Measurements from ENCODE around the gene MIPEP.

The MIPEP gene

GRCh38 chr13:23754997-23755396, 134.2 kb downstream of the MIPEP start:
- Histone ChIP-seq H4K20me1 (ENCODE audit: insufficient read depth) (no peaks in the 10 kb centered on the region), H3K79me2 (ENCODE audit: insufficient read depth, low read depth) (no peaks in the 10 kb centered on the region), H3K36me3 (ENCODE audit: insufficient read depth) (no peaks in the 10 kb centered on the region), H3K9ac (no peak overlapping the region), H3K27me3 (ENCODE audit: insufficient read depth, low read depth) (no peaks in the 10 kb centered on the region), H3K4me2 (peak overlapping the region; percentile 99; the same call in 1 of the 2 replicates), H2AFZ (ENCODE audit: low read depth) (no peak overlapping the region), H3K4me1 (ENCODE audit: low read depth, poor library complexity, severe bottlenecking) (peaks cover 62% of the 10 kb centered on the region), H3K27ac (peak overlapping the region; percentile 98; the same call in 1 of the 2 replicates), H3K4me3 (IDR thresholded peaks at IDR 0.05; ENCODE audit: insufficient read depth, low read depth, low read length) (no peak overlapping the region)
- TF ChIP-seq CTCF (conservative IDR thresholded peaks at IDR 0.05; ENCODE audit: low read depth, low read length) = no peak

- H3K4me2 ChIP-seq = peak overlapping the region; percentile 99
- H3K79me2 ChIP-seq (ENCODE audit: insufficient read depth, low read depth) = no peaks in the 10 kb centered on the region
- no peaks in the 10 kb centered on the region for H3K36me3 ChIP-seq (ENCODE audit: insufficient read depth)
- H3K4me1 ChIP-seq (ENCODE audit: low read depth, poor library complexity, severe bottlenecking) = peaks cover 67% of the 10 kb centered on the region
- H3K27me3 ChIP-seq (ENCODE audit: insufficient read depth, low read depth) = no peaks in the 10 kb centered on the region
- H2AFZ ChIP-seq (ENCODE audit: low read depth) = no peak overlapping the region
- no peak overlapping the region for H3K4me3 ChIP-seq (IDR thresholded peaks at IDR 0.05; ENCODE audit: insufficient read depth, low read depth, low read length)
- no peak for TF ChIP-seq CTCF (conservative IDR thresholded peaks at IDR 0.05; ENCODE audit: low read depth, low read length)
- no peak overlapping the region for H3K9ac ChIP-seq
- no peaks in the 10 kb centered on the region for H4K20me1 ChIP-seq (ENCODE audit: insufficient read depth)
- H3K27ac ChIP-seq = peak overlapping the region; percentile 98
Measured at GRCh38 chr13:23754506-23754905, 134.7 kb downstream of the MIPEP start.

GRCh38 chr13:23753458-23753857, 135.7 kb downstream of the MIPEP start:
- Histone ChIP-seq H3K36me3 (ENCODE audit: insufficient read depth) (no peaks in the 10 kb centered on the region), H3K4me3 (IDR thresholded peaks at IDR 0.05; ENCODE audit: insufficient read depth, low read depth, low read length) (no peak overlapping the region), H3K27ac (peak overlapping the region; percentile 98), H3K27me3 (ENCODE audit: insufficient read depth, low read depth) (no peaks in the 10 kb centered on the region), H3K79me2 (ENCODE audit: insufficient read depth, low read depth) (no peaks in the 10 kb centered on the region), H3K9ac (peak overlapping the region; percentile 71), H3K4me2 (peak overlapping the region; percentile 99), H3K4me1 (ENCODE audit: low read depth, poor library complexity, severe bottlenecking) (peaks cover 76% of the 10 kb centered on the region), H4K20me1 (ENCODE audit: insufficient read depth) (no peaks in the 10 kb centered on the region), H2AFZ (ENCODE audit: low read depth) (peak overlapping the region; percentile 34; the same call in 1 of the 2 replicates)
- TF ChIP-seq CTCF (conservative IDR thresholded peaks at IDR 0.05; ENCODE audit: low read depth, low read length) = no peak

- Histone ChIP-seq H3K4me1 (ENCODE audit: low read depth, poor library complexity, severe bottlenecking) (peaks cover 76% of the 10 kb centered on the region), H3K9ac (peak overlapping the region; percentile 71), H3K4me3 (IDR thresholded peaks at IDR 0.05; ENCODE audit: insufficient read depth, low read depth, low read length) (no peak overlapping the region), H4K20me1 (ENCODE audit: insufficient read depth) (no peaks in the 10 kb centered on the region), H3K27ac (peak overlapping the region; percentile 98), H3K36me3 (ENCODE audit: insufficient read depth) (no peaks in the 10 kb centered on the region), H2AFZ (ENCODE audit: low read depth) (peak overlapping the region; percentile 39; the same call in 1 of the 2 replicates), H3K27me3 (ENCODE audit: insufficient read depth, low read depth) (no peaks in the 10 kb centered on the region), H3K79me2 (ENCODE audit: insufficient read depth, low read depth) (no peaks in the 10 kb centered on the region), H3K4me2 (peak overlapping the region; percentile 99)
- 0 out of 2 replicates have a peak, but pooled peaks have one; percentile 8 for TF ChIP-seq CTCF (conservative IDR thresholded peaks at IDR 0.05; ENCODE audit: low read depth, low read length)
Measured at GRCh38 chr13:23752111-23753001, 136.8 kb downstream of the MIPEP start.
